Rectal smooth muscle tissue (tissue), 1 donor: Measurements from ENCODE around the gene NKAP.
"Not testable (repeated sequence)": the region's sequence is repeated elsewhere in the genome, so short reads cannot be mapped to it uniquely, and the experiment has no call there.

Experiments
- H3K27ac ChIP-seq: one replicate; pipeline ENCODE4 v1.7.0; 2013; ENCODE audit warnings: low read depth, low read length, inconsistent platforms
- H3K27me3 ChIP-seq: one replicate; pipeline ENCODE4 v1.7.0; 2013; ENCODE audit warnings: low read length; ENCODE audit not compliant: control insufficient read depth, insufficient read depth
- H3K36me3 ChIP-seq: one replicate; pipeline ENCODE4 v1.7.0; 2013; ENCODE audit warnings: low read length; ENCODE audit not compliant: control insufficient read depth, insufficient read depth
- H3K4me1 ChIP-seq: one replicate; pipeline ENCODE4 v1.7.0; 2013; ENCODE audit warnings: low read length; ENCODE audit not compliant: control insufficient read depth, insufficient read depth
- H3K4me3 ChIP-seq: one replicate; pipeline ENCODE4 v1.7.0; 2013; ENCODE audit warnings: low read length
- H3K9ac ChIP-seq: one replicate; pipeline ENCODE4 v1.7.0; 2013; ENCODE audit warnings: low read length

Gene NKAP

DNA sequence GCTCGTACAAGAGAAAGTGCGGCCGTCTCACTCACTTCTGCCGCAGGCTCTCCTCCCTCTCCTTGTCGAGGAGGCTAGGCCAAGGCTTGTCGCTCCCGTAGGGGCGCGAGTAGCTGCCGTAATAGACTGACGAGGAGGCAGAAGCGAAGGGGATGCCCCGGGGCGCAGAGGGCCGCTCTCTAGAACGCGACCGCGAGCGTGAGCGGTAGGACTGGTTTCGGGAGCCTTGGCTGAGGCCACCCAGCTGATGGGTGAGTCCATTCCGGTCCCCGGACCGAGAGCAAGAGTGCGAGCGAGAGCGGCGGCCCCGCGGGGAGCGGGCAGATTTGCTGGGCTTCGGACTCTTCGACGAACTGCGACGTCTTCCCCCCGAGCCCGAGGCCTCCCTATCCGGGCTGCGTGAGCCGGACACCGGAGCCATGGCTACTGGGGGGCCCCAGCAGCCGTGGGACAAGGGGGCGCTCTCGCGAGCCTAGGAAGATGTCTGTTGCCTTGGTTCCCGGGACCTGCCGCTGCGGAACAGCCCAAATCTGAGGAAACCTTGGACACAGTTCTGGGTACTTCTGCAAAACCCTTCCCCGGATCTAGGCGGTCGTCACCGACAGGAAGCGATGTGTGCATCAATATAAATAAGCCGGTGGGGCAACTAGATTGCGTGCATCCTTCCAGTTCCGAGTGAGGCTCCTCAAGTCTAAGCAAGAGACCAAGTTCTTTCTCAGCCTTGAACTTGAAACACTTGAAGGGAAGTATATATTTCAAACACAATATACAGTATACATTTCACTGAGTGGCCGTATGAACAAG, at the start of gene NKAP:
Gene NKAP, minus strand, starts transcription at position 567 of the 804 bp plus-strand sequence. Its CDS starts 146 bp downstream, at position 421.
- H3K4me1 ChIP-seq = no peaks in the 10 kb centered on the region
- peak within 1 kb of the TSS; percentile 87 for H3K27ac ChIP-seq
- no peaks in the 10 kb centered on the region for H3K36me3 ChIP-seq
- no peaks in the 10 kb centered on the region for H3K27me3 ChIP-seq
- H3K4me3 ChIP-seq = peak within 1 kb of the TSS; percentile 74
- peak within 1 kb of the TSS; percentile 87 for H3K9ac ChIP-seq

DNA sequence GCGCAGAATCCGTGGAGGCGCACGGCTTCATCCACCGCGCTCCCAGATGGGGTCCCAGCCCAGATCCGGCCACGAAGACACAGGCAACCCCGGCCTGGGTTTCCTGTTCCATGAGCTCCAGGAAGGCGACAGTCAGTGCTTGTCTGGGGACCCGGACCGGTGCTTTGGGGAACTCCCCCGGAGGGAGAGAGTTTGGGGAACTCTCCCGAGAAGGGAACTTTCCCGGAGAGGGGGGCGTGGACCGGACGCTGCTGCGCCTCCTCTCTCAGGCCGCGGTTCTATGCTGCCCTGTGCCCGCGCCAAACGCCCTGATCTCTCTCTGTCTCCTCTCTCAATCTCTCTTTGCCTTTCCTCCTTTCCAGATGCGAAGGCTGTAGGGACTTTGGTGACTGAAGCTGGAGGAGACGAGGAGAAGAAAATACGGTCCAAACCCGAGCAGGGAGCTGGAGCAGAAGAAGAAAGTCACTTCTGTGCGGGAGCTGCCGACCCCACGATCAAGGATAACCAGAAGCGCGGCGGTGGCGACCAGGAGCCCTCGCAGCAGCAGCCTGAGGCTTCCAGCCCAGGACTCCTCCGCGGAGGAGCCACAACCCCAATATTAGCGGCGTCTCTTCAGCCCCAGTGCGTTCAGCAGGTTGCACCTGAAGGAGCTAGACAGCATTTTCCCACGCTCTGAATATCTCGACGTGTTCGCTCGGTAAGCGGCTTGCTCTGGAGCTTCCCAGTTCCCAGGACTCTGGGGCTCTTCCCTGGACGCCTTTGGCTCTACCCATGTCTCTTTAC, 47.6 kb upstream of the NKAP start:
- no peak overlapping the region for H3K9ac ChIP-seq
- no peaks in the 10 kb centered on the region for H3K36me3 ChIP-seq
- no peak overlapping the region for H3K27ac ChIP-seq
- H3K27me3 ChIP-seq = peaks cover 11% of the 10 kb centered on the region
- H3K4me1 ChIP-seq = no peaks in the 10 kb centered on the region
- peak overlapping the region; percentile 44 for H3K4me3 ChIP-seq

DNA sequence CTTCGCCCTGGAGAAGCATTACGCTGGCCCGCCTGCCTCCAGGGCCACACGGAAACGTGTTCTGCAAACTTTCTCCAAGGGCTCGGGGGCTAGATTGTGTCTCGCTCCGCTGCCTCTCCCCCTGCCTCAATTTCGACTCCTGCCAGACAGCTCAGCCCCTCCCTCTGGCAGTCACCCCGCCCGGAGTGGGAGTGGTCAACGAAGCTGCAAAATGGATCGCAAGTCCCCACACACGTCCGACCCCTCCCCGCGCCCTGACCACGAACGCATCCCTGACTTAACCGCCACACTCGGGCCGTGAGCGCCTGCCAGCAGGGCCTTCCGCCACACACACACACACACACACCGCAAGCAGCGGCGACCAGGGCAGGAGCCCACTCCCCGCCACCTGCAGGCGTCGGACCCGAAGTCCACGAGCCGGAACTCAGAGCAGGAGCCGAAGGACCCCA, 47.0 kb upstream of the NKAP start:
- H3K4me1 ChIP-seq = no peaks in the 10 kb centered on the region
- peaks cover 11% of the 10 kb centered on the region for H3K27me3 ChIP-seq
- no peaks in the 10 kb centered on the region for H3K36me3 ChIP-seq
- no peak overlapping the region for H3K27ac ChIP-seq
- no peak overlapping the region for H3K9ac ChIP-seq
- H3K4me3 ChIP-seq = peak overlapping the region; percentile 44

DNA sequence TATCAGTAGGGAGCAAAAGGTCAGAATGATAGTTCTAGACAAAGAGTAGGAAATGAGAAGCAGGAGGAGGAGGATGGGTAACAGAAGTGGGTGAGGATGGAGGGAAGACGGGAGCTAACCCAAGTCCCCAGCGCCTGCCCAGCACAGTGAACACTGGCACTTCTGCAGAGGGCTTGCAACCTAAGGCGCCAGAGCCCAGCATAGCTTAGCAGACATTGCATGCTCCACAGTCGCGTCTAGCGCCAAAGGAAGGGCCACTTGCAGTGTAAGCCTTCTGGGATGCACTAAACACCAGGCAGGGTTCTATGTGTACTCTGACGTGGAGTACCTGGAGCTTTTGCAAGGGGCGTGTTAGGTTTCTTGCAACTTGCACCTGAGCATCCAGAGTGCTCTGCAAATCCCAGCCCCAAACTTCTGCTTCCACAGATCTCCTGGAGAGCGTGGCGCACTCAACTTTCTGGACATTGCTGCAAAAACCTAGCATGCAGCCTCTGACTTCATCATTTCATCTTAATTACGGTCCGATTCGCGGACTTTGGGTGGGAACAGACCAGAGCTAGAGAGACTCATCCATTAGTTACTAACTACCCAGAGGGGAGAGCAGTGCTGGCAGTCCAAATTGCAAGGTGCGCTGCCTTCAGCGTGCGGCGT, 46.5 kb upstream of the NKAP start:
- H3K4me1 ChIP-seq = no peaks in the 10 kb centered on the region
- H3K36me3 ChIP-seq = no peaks in the 10 kb centered on the region
- no peak overlapping the region for H3K27ac ChIP-seq
- no peak overlapping the region for H3K9ac ChIP-seq
- H3K4me3 ChIP-seq = peak overlapping the region; percentile 44
- H3K27me3 ChIP-seq = peaks cover 11% of the 10 kb centered on the region

DNA sequence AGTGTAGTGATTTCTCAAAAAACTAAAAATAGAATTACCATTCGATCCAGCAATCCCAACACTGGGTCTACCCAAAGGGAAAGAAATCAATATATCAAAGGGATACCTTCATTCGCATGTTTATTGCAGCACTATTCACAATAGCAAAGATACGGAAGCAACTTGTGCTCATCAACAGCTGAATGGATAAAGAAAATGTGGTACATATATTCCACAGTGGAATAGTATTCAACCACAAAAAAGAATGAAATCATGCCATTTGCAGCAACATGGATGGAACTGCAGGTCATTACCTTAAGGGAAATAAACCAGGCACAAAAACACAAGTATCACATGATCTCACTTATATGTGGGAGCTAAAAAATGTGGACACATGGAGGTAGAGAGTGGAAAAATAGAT, 42.7 kb upstream of the NKAP start:
- Histone ChIP-seq H3K36me3 (no peaks in the 10 kb centered on the region), H3K4me3 (no peak overlapping the region), H3K27ac (no peak overlapping the region), H3K9ac (no peak overlapping the region), H3K27me3 (peaks cover 3% of the 10 kb centered on the region), H3K4me1 (no peaks in the 10 kb centered on the region)

DNA sequence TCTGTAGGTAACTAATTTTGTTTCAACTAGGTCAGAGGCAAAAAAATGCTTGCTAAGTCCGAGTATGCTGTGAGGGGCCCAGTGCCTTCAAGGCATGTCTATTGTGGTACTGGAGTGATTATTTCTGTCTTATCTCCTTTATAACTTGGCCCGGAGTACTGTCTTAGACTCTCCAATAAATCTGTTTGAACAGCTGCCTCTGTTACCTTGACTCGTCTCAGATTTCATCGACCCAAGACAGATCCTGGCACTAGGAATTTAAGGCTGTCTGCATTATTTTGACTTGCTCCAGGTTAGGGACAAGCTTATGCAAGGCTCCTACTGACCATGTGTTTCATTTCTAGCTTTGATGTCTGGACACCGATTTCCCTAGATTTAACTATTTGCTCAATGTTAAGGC, 41.1 kb upstream of the NKAP start:
- Histone ChIP-seq H3K27ac (no peak overlapping the region), H3K4me1 (no peaks in the 10 kb centered on the region), H3K36me3 (no peaks in the 10 kb centered on the region), H3K4me3 (no peak overlapping the region), H3K27me3 (no peaks in the 10 kb centered on the region), H3K9ac (no peak overlapping the region)

DNA sequence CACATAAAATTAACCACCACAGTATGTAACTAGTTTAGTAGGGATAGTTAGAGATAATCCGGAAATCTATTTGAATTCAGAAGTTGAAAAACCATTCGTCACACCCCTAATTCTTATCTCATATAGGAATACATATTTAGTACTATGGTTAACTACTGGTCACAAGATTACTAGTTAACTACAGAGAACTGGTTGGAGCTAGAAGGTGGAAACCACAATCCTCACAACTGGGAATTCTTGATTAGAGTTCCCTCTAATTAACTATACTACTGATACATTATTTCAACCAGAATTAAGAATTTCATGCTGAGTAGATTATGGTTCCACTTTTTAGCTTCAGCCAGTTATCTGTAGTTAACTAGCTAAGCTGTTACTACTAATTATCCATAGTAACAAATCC, 39.9 kb upstream of the NKAP start:
- H3K4me3 ChIP-seq = no peak overlapping the region
- H3K36me3 ChIP-seq = no peaks in the 10 kb centered on the region
- no peak overlapping the region for H3K27ac ChIP-seq
- no peaks in the 10 kb centered on the region for H3K27me3 ChIP-seq
- H3K4me1 ChIP-seq = no peaks in the 10 kb centered on the region
- H3K9ac ChIP-seq = no peak overlapping the region

DNA sequence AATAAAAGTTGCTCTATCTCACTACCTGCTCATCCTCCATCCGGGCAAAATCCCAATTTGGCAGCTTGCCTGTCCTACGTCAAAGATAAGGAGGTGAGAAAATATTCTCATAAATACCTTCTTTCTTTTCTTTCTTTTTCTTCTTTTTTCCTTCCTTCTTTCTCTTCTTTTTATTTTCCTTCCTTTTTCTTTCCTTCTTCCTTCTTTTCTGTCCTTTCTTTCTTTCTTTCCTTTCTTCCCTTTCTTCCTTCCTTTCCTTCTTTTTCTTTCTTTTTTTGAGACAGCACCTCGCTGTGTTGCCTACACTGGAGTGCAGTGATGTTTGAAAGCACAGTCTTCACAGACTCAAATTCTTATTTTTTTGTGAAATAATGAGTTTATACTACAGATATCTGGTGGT, 38.6 kb upstream of the NKAP start:
- H3K27ac ChIP-seq = no peak overlapping the region
- no peaks in the 10 kb centered on the region for H3K4me1 ChIP-seq
- no peak overlapping the region for H3K4me3 ChIP-seq
- no peaks in the 10 kb centered on the region for H3K27me3 ChIP-seq
- no peaks in the 10 kb centered on the region for H3K36me3 ChIP-seq
- H3K9ac ChIP-seq = no peak overlapping the region

DNA sequence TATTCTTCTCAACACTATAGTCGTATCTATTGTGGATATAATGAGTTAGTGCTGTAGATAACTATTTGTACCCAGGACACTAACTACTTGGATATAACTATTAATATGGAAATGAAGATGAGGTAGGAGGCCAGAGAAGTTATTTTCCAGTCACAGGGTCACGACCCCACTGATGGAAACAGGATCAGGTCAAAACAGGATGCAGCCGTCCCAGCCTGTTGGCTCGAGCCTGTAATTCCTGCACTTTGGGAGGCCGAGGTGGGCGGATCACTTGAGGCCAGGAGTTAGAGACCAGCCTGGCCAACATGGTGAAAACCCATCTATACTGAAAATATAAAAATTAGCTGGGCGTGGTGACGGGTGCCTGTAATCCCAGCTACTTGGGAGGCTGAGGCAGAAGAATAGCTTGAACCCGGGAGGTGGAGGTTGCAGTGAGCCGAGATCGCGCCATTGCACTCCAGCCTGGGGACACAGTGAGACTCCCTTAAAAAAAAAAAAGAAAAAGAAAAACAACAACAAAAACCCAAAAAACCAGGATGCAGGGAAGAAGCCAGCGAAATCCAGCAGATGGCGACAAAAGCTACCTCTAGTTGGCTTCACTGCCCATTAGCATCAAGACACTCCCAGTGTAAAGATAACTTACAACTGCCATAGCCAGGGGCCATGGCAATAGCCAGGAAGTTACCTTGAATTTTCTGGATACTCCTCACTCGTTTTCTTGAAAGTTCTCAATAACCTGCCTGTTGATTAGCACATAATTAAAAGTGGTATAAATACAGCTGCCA, 37.9 kb upstream of the NKAP start:
- Histone ChIP-seq H3K4me1 (no peaks in the 10 kb centered on the region), H3K27me3 (no peaks in the 10 kb centered on the region), H3K4me3 (no peak overlapping the region), H3K36me3 (no peaks in the 10 kb centered on the region), H3K27ac (no peak overlapping the region), H3K9ac (no peak overlapping the region)

DNA sequence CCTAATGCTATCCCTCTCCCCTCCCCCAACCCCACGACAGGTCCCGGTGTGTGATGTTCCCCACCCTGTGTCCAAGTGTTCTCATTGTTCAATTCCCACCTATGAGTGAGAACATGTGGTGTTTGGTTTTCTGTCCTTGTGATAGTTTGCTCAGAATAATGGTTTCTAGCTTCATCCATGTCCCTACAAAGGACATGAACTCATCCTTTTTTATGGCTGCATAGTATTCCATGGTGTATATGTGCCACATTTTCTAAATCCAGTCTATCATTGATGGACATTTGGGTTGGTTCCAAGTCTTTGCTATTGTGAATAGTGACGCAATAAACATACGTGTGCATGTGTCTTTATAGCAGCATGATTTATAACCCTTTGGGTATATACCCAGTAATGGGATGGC, 33.6 kb upstream of the NKAP start:
- H3K4me1 ChIP-seq, H3K27ac ChIP-seq, H3K27me3 ChIP-seq, H3K36me3 ChIP-seq, H3K9ac ChIP-seq, H3K4me3 ChIP-seq: not testable (repeated sequence)

DNA sequence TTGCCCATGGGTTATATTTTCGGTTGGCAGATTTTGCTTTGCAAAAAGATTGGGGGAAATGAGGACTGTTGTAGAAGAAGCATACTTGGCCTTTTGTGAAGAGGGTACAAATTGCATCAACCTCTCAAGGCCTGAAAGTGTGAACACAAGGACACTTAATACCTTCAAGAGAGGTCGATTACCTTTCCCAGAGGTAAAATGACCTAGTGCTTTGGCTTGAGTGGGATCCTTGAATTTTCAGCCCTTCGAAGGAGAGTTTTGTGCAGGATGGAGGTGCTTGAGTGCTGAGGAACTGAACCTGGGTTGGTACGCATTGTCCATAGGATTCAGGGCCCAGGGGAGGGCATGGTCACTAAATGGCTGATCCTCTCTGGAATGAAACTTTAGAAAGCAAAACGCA, 27.6 kb upstream of the NKAP start:
- H3K27ac ChIP-seq = no peak overlapping the region
- no peak overlapping the region for H3K9ac ChIP-seq

DNA sequence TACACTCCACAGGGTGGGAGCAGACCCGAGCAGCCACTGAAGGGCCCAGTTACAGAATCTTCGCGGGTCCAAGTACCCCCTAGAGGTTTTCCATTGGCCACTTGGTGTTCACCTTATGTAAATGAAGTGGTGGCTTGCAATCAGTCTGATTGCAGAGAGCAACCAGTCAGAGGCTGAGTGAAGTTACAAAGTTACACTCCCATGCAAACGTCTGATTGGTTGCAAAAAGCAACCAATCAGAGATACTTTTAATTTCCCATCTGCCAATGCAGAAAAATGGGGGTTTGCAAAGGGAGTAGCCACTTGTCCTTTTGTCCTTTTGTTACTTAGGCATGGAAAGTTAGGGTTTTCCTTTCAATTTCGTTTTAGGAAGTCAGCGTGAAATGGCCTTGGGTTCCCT, 27.0 kb upstream of the NKAP start:
- H3K9ac ChIP-seq = no peak overlapping the region
- no peak overlapping the region for H3K4me3 ChIP-seq
- H3K27me3 ChIP-seq = no peaks in the 10 kb centered on the region
- no peaks in the 10 kb centered on the region for H3K4me1 ChIP-seq
- H3K36me3 ChIP-seq = no peaks in the 10 kb centered on the region
- no peak overlapping the region for H3K27ac ChIP-seq

More for the DNA sequence above, 27.6 kb upstream of the NKAP start:
- H3K4me3 ChIP-seq = no peak overlapping the region
- no peaks in the 10 kb centered on the region for H3K4me1 ChIP-seq
- no peaks in the 10 kb centered on the region for H3K36me3 ChIP-seq
- H3K27me3 ChIP-seq = no peaks in the 10 kb centered on the region
